ENCODE data around the gene PIH1D2. TPM values are rescaled to one million over a fixed set of nuclear protein-coding genes. Genes with fewer than 3 reads are reported as not detected.
A peak's percentile ranks its signal among the peaks of the same experiment; 100 is the strongest.

Gene PIH1D2
- total and polyA plus RNA-seq, 10 of the 15 experiments (the other 5 are each of a cell fraction or from before 2014, with no cell fraction given) = 0.51 to 3.0 (median 1.5) TPM

DNA sequence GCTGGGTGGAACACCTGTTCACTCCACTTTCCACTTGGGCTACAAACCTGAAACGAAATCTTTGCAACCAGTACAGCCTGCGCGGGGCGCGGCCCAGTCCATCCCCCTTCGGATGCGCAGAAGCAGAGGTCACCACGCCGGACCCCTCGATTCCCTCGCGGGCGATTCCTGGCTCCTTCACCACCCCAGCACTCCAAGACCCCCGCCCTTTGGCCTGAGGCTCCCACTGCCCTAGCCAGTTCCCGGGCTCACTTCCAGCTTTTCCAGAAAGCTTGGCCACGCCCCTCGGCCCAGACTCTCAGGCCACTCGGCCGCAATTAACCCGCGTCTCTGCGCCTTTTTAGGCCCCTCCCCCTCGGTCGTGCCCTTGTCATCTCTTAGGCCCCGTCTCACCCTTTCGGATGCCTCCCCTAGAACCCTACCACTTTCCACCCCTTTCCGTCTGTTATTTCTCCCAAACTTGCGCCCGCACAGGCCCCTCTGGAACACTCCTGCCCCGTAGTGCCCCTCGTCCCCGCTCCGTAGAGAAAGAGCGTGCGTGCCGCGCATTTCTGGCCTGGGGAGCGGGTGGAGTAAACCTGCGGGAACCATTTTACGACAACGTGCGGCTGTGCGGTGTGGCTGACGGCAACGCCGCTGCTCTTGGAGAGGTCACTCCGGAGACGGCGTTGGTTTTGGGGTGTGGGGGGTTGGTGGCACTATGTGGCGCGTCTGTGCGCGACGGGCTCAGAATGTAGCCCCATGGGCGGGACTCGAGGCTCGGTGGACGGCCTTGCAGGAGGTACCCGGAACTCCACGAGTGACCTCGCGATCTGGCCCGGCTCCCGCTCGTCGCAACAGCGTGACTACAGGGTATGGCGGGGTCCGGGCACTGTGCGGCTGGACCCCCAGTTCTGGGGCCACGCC is 48.8 kb downstream of the PIH1D2 start, which contains the start of gene DLAT (continued):
- no peak for TF ChIP-seq RELA (IDR thresholded peaks at IDR 0.05; ENCODE audit: borderline replicate concordance, partially characterized antibody)
- peak; percentile 96 for TF ChIP-seq NBN (IDR thresholded peaks at IDR 0.05)
- TF ChIP-seq, protein P1, sequence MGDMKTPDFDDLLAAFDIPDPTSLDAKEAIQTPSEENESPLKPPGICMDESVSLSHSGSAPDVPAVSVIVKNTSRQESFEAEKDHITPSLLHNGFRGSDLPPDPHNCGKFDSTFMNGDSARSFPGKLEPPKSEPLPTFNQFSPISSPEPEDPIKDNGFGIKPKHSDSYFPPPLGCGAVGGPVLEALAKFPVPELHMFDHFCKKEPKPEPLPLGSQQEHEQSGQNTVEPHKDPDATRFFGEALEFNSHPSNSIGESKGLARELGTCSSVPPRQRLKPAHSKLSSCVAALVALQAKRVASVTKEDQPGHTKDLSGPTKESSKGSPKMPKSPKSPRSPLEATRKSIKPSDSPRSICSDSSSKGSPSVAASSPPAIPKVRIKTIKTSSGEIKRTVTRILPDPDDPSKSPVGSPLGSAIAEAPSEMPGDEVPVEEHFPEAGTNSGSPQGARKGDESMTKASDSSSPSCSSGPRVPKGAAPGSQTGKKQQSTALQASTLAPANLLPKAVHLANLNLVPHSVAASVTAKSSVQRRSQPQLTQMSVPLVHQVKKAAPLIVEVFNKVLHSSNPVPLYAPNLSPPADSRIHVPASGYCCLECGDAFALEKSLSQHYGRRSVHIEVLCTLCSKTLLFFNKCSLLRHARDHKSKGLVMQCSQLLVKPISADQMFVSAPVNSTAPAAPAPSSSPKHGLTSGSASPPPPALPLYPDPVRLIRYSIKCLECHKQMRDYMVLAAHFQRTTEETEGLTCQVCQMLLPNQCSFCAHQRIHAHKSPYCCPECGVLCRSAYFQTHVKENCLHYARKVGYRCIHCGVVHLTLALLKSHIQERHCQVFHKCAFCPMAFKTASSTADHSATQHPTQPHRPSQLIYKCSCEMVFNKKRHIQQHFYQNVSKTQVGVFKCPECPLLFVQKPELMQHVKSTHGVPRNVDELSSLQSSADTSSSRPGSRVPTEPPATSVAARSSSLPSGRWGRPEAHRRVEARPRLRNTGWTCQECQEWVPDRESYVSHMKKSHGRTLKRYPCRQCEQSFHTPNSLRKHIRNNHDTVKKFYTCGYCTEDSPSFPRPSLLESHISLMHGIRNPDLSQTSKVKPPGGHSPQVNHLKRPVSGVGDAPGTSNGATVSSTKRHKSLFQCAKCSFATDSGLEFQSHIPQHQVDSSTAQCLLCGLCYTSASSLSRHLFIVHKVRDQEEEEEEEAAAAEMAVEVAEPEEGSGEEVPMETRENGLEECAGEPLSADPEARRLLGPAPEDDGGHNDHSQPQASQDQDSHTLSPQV (IDR thresholded peaks at IDR 0.05) = no peak
- peak; percentile 57 for TF ChIP-seq KLF5 (IDR thresholded peaks at IDR 0.05; ENCODE audit: partially characterized antibody)
- TF ChIP-seq CREB1 (IDR thresholded peaks at IDR 0.05; ENCODE audit: low read depth) = peak; percentile 69
- no peak for TF ChIP-seq KAT2A (conservative IDR thresholded peaks at IDR 0.05; ENCODE audit: control insufficient read depth, low read depth, low read length)
- TF ChIP-seq MYC (IDR thresholded peaks at IDR 0.05; ENCODE audit: insufficient read depth, insufficient read length, insufficient replicate concordance, low read length, severe bottlenecking) = no peak
- 0 out of 2 replicates have a peak, but pooled peaks have one; percentile 45 for TF ChIP-seq TCF3 (IDR thresholded peaks at IDR 0.05; ENCODE audit: borderline replicate concordance, insufficient read depth, low read depth, low read length)
- no peak for TF ChIP-seq ZNF274 (IDR thresholded peaks at IDR 0.05; ENCODE audit: insufficient read depth, insufficient read length)
- TF ChIP-seq FOS (IDR thresholded peaks at IDR 0.05; ENCODE audit: borderline replicate concordance, extremely low read depth, insufficient read length) = peak; percentile 4
- TF ChIP-seq EP300 (IDR thresholded peaks at IDR 0.05; ENCODE audit: borderline replicate concordance in 1 of 2, control insufficient read depth in 1 of 2, low read depth in 2 of 2, low read length in 2 of 2) = peak; percentile 44 to 49; a peak in 1 of 4 replicates
- TF ChIP-seq BMI1 (IDR thresholded peaks at IDR 0.05; ENCODE audit: borderline replicate concordance) = no peak
- TF ChIP-seq MTA3 (IDR thresholded peaks at IDR 0.05; ENCODE audit: borderline replicate concordance, low read length) = peak; percentile 31; the same call in 1 of the 2 replicates
- TF ChIP-seq, protein P2, sequence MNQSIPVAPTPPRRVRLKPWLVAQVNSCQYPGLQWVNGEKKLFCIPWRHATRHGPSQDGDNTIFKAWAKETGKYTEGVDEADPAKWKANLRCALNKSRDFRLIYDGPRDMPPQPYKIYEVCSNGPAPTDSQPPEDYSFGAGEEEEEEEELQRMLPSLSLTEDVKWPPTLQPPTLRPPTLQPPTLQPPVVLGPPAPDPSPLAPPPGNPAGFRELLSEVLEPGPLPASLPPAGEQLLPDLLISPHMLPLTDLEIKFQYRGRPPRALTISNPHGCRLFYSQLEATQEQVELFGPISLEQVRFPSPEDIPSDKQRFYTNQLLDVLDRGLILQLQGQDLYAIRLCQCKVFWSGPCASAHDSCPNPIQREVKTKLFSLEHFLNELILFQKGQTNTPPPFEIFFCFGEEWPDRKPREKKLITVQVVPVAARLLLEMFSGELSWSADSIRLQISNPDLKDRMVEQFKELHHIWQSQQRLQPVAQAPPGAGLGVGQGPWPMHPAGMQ (IDR thresholded peaks at IDR 0.05; ENCODE audit: borderline replicate concordance) = peak; percentile 42; the same call in 1 of the 2 replicates
- no peak for TF ChIP-seq ZNF24 (IDR thresholded peaks at IDR 0.05)
- TF ChIP-seq EZH2 (IDR thresholded peaks at IDR 0.05; ENCODE audit: borderline replicate concordance, control insufficient read depth, low read depth, low read length) = no peak
- TF ChIP-seq RFX5 (IDR thresholded peaks at IDR 0.05; ENCODE audit: low read depth, low read length) = peak; percentile 34; the same call in 1 of the 2 replicates
- TF ChIP-seq PRDM15 (CRISPR knock-in tag; IDR thresholded peaks at IDR 0.05) = no peak
- peak; percentile 62; the same call in 1 of the 2 replicates for TF ChIP-seq CREM (IDR thresholded peaks at IDR 0.05; ENCODE audit: low read depth)

Measured in GM12878 (cell line).